Measurements from ENCODE around the gene TAP1. TPM values are rescaled to one million over a fixed set of nuclear protein-coding genes. Genes with fewer than 3 reads are reported as not detected.
A peak's percentile ranks its signal among the peaks of the same experiment; 100 is the strongest.

TAP1 gene
- total RNA-seq, 1 experiment from 2014 or later: 472 TPM

DNA sequence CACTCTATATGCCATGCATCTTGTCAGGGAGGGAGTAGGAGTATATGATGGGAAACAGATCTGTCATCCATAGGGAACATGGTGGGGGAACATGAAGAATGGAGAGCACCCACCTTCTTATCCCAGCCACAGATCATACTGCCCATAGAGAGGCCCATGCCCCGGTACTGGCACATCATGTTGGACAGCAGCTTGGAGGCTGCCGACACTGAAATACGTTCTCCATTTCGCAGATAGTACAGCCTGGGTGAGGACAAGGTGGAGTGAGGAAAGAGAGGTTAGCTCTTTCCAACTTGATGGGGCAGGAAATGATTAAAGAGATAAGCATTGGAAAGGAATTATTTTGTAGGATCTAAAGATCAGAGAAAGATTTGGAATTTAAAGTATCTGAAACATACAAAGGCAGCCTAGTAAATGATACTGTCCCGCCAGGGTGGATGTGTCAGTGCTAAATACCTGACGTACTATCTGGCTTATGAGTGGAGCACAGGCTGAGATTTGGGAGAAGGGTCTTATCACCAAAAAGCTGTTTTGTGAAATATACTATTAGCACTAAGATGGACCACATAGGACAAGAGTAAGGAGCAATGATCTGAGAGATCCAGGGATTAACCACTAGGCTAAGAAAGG lies 11.4 kb downstream of the TAP1 start:
- DNase-seq (ENCODE audit: low read depth): no peak

DNA sequence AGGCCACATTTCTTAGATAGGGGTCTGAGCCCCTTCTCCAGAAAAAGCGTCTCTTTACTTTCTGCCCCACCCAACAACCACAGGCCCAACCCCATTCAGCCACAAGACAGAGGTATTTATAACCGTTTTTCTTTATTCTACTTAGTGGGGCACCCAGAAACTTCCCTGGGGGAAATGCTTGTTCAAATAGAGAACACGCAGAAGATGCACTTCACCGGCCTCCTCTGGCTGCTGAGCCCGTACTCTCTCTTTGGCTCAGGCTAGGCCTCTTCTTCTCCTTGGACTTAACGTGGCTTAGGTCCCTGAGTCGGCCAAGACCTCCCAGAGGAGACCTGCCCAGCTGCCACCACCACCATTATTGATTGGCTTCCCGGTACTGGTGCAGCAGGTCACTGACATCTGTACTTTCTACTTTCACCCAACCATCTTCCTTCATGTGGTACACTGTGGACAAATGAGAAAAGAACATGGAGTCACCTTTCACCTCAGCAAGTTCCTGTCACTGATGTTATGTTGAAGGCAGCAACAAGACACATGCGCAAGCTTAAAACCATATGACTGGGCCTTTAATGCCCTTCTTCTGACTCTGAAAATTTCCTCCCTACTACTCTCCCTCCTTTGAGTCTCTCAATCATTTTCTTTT lies 12.8 kb downstream of the TAP1 start:
- no peak for DNase-seq (ENCODE audit: low read depth)

DNA sequence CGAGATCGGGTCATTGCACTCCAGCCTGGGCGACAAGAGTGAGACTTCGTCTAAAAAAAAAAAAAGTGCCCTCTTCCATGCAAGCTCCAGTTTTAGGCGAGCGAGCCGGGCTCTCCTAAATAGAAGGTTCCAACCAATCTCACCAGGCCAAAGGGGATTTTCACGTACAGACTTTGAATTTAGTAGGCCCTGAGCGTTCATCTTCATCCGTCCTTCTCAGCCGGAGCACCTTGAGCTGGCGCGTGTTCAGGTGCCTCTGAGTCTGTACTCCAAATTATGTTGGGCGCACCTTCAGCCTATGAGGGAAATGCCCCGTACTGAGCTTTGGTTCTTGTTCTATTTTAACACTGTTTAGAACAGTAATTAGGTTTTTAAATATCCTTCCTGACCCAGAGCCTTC lies 14.1 kb downstream of the TAP1 start:
- no peak for DNase-seq (ENCODE audit: low read depth)

DNA sequence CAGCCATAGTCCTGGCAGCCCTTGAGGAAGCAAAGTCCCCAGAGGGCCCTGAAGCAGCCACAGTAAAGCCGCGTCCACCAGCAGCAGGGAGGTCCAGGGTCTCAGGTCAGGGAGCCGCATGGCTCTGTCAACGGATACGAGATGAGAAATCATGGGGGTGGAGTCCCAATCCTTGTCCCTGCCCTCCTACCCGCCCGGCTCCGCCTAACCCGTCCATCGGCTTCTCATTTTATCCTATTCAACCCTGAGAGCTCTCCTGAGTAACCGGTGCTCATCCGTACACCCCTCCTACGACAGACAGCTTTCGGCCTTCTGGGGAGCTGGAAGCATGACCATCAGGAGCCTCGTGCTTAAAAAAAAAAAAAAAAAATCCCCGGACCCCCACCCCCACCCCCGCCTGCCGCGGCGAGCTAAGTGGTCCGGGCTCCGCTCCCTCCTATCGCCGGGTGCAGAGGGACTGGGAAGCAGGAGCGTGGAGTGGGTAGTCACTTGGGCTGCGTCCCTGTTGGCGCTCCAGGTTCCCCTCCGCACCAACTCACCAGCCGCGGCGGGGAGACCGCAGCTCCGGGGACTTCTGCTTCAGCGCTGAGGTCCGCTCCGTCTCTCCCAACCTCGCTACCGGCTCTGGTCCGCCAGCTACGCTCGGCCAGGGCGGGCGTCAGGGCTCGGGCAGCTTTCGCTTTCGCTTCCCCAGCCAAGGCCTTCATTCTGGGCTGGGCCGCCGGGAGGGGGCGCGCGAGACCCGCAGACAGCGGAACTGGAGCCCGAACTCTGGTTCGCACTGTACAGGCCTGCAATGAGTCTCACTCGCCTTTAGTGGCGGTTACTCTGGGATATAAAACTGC lies 15.2 kb downstream of the TAP1 start, which contains the start of gene TAP2:
Gene TAP2, minus strand, starts transcription at position 626 of the 845 bp plus-strand sequence. Its CDS starts 506 bp downstream, at position 120.
- peak; percentile 95 for DNase-seq (ENCODE audit: low read depth)

DNA sequence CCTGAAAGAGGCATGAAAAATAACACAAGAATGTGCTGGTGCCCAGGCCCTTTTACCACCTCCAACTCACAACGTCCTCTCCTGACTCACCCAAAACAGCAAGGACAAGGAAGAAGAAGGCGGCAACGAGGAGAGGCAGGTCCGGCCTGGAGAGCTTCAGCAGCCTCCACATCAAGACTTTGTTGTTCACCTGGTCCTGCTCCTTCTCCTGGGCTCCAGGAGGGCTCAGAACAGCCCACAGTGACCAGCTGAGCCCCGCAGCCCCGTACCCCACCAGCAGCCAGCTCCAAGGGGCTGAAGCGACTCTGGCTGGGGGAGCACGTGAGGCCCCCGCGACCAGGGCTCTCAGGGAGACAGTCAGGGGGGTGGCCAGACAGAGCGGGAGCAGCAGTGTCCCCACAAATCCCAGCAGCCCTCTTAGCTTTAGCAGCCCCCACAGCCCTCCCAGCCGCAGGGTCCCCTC lies 15.8 kb downstream of the TAP1 start:
- DNase-seq (ENCODE audit: low read depth): peak; percentile 75

DNA sequence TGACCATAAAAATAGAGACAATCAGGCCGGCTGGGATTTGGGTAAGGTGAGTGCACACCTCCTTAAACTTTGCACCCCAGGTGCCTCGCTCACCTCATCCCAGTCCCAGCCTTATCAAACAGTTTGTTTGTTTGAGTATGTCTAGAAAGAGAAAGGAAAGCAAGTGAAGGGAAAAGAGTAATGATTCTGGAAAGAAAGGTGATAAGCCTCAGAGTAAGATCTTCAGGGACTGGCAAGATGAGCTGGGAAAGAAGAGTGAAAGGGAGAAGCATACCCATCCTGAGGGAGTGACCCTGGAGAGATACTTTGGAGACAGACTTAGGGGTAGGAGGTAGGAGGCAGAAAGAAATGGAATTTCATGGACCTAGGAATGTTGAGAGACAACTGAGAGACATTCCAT lies 16.6 kb downstream of the TAP1 start:
- DNase-seq (ENCODE audit: low read depth): no peak

DNA sequence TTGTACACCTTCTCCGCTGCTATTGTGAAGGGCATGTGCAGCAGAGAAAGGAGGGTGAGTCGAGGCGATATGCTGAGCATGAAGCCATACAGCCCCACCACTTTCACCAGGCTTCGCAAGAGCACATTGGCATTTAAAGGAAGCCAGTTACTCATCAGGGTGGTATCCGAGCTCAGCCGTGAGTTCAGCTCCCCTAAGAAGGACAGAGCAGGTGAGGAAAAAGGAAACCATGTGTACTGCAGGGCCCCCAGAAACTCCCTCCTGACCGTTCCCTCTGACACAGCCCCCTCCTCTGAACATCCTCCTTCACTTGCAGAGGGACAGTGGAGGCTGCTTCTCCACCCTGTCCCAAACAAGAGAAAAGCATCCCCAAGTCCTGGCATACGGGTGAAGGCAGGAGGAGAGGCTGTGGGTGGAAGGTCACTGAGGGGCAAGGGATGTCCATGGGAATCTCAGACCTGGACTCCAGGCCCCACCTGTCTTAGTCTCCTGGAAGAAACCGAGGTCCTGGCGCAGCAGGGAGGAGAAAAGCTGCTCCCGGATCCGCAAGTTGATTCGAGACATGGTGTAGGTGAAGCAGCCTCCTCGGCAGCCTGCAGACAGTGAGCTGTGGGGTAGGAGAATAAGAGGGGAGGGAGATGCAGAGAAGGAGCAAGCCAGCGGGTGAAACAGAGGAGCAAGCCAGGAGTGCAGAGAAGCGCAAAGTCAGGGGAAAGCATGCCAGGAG lies 18.2 kb downstream of the TAP1 start:
- DNase-seq (ENCODE audit: low read depth): no peak

DNA sequence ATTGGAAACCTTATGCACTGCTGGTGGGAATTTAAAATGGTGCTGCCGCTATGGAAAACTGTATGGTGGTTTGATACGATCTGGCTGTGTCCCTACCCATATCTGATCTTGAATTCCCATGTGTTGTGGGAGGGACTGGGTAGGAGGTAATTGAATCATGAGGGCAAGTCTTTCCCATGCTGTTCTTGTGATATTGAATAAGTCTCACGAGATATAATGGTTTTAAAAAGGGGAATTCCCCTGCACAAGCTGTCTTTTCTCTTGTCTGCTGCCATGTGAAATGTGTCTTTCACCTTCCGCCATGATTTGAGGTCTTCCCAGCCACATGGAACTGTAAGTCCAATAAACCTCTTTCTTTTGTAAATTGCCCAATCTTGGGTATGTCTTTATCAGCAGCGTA lies 19.8 kb downstream of the TAP1 start:
- DNase-seq (ENCODE audit: low read depth): no peak

DNA sequence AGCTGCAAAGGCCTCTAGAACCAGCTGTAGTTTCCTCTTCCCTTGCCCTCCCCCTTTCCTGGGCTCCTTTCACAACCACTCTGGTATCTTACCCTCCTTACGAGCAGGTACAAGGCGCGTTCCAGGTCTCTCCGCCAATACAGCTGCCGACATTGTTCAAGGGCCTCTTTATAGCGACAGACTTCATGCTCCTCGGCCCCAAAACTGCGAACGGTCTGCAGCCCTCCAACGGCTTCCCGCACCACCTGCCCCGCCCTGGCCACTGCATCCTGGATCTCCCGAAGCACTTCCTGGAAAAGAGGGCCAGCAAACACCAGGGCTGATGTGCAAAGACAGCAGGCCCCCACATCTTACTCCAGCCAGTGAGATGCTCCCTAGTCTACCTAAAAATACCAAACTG lies 21.0 kb downstream of the TAP1 start:
- DNase-seq (ENCODE audit: low read depth): no peak

DNA sequence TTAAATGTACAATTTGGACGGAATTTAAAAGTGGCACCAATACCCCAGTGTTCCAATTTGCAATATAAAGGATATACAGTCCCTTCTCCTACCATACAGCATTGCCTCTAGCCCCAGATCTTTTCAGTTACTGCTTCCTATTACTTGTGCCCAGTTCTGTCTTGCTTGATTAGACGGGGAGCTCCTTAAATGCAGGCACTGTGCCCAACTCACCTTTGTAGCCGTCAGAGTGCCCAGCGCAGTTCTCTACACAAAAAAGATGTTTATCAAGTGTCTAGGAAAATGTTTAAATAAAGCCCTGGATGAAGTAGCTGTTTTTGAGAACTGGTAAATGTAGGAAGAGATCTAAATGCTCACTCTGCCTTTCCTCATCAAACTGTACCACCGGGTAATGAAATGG lies 22.6 kb downstream of the TAP1 start:
- DNase-seq (ENCODE audit: low read depth): no peak

DNA sequence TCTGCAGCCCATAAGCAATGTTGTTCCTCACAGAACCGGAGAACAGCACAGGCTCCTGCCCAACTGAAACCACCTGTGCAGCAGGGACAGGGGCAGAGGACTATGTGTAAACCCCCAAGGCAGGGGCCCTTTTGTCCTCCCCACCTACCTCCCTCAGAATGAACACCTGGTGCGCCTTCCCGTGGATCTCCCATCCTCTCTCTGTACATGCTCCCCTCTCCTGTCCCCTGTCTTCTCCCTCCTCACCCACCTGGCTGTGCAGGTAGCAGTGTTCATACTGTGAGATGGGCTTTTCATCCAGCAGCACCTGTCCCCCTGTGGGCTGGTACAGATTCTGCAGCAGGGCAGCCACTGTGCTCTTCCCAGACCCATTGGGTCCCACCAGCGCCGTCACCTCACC lies 23.5 kb downstream of the TAP1 start:
- DNase-seq (ENCODE audit: low read depth): no peak

DNA sequence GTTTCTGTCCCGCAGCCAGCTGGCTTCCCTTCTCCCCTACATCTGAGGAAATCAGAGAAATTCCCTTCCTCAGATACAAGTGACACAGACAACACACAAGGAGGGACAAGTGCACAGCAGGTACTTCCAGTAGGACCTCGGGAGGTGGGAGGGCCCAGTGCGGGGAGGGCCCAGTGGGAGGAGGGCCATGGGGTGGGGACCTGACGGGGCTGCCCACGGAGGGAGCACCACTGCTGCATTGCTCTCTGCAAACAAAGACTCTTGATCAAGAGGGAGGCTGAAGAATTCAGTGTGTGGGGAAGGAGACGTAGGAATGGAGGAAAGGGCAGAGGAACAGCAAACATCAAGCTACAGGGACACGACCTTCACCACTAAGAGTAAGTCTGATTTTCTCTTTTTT lies 24.0 kb downstream of the TAP1 start:
- no peak for DNase-seq (ENCODE audit: low read depth)

DNA sequence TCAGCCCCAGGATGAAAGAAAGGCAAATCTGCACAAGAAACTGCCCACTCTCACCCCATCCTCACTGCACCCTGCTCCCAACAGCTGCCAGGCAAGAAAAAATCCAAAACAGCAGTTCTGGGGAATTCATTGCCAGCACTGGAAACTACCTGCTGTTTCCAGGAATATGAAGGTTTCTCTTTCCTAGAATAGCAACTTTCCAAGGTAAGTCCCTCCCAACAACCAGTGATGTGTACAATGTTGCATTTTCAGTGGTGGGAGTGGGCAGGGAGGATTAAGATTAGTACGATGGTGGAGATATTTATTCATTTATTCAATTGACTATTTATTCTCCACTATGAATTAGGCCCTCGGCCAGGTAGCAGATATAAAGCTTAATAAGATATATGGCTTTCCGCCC lies 26.5 kb downstream of the TAP1 start:
- no peak for DNase-seq (ENCODE audit: low read depth)

DNA sequence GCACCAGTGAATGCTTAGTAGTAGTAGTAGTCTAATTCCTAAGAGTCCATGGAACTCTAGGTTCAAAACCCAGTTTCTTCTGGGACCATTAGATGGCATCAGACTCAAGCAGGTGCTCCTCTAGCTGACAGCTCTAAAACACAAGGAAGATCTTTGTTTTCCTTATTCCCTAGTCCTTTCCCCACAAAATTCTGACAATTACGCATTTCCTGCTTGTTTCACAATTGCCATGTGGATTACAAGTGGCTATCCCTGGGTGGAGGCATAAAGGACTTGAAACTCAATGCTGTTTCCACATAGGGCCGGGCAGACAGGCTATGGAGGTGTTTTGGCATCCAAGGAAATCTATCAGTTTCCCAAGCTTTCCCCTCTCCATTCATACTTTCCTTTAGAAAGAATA lies 27.5 kb downstream of the TAP1 start:
- peak; percentile 50 for DNase-seq (ENCODE audit: low read depth)

DNA sequence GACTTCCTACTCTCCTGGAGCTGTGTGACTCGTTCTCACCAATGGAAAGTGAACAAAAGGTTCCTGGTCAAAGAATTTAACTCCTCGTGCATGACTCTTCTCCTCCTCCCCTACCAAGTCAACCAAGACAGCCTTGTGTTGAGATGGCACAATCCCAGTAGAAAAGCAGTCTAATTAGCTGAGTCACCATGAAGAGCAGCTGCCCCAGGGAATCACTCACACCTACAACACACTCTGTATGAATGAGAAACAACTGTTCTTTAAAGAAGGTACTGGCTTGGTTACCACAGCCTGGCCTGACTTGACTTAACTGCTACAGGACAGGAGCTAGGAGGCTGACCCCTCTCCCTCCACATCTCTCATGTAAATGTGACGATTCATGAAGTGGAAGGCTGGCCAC lies 33.8 kb downstream of the TAP1 start:
- DNase-seq (ENCODE audit: low read depth): peak; percentile 98

DNA sequence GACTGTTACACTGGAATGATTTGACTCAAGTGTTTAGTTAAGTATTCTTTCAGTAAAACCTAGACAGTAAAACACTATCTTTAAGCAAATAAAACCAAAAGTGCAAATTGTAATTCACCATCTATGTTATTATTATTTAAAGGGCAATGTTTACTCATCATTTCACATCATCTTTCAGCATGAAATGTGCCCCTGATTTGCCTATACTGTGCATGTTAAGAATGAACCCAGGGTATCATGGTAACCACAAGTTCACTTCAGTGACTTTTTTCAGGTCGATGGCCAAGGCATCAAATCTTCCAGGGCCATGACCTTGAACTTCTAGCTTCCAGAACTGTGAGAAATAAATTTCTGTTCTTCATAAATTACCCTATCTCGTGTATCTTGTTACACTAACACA lies 34.6 kb downstream of the TAP1 start:
- no peak for DNase-seq (ENCODE audit: low read depth)

DNA sequence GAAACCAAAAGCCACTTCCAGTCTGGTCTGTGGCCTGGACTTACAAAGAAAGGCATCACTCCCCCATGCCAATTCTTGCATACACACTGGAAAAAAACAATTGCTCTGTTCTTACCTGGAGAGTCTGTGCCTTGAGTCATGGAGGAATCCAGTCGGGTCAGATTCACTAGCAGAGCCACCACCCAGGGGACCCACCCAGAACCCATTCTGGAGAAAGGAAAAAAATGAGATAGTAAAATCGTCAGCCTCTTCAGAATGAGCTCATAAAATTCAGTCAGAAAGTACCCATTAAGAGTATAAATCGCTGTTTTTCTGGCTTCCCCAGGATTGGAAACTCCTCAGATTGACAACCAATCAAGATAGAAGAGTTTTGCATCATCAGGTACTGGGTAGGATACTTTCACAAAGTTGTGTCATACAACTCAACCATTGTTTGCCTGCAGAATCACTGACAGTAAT lies 36.7 kb downstream of the TAP1 start, which contains the start of gene HLA-DOB:
Gene HLA-DOB, minus strand, starts transcription at position 257 of the 459 bp plus-strand sequence. Its CDS starts 51 bp downstream, at position 206.
- DNase-seq (ENCODE audit: low read depth): peak; percentile 24

DNA sequence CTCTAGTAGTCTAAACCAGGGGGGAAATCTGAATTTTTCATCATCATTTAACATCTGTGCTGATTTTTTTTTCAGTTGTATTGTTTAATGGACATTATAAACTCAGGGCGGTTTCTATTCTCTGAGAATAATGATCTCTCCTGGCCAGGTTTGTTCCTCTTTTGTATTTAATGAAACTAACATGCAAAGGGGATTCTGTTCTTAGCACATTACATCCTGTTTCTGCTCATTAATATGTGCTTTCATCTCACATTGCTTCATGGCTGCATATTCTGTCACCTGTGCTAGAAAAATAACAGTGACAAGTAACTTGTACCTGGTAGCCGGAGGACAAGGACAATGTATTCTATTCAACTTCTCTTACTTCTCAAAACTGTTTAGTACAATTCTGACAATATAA lies 37.5 kb downstream of the TAP1 start:
- DNase-seq (ENCODE audit: low read depth): no peak

DNA sequence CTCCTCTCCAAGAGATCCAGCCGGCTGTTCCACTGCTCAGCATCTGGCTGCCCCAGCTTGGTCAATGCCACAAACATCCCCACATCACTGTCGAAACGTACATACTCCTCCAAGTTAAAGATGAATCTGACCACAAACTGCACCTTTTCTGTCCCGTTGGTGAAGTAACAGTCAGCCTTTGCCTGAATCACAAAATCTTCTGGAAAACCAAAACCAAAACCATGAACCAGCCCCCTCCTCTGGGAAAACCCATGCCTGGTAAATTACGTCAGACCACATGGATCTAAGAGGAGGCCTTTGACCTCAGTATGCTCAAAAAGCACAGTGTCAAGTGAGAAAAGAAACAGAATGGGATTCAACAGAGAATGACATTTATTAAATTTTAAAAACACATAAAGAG lies 38.4 kb downstream of the TAP1 start:
- DNase-seq (ENCODE audit: low read depth): no peak

DNA sequence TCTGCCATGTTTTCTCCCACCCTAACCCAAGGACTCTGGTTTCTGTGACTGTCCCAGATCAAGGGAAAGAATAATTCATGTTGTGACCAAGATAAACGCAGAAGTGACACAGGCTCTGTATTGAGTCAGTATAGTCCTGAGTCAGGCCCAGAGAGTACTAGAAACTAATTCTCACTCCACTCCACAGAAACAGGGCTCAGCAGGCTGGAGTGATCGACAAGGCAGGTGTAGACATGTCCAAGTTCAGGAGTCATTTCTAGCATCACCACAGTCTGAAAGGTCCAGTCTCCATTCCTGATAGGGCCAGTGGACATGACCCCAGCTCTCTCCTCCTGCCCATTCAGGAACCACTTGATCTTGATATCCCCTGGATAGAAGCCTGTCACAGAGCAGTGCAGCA lies 39.4 kb downstream of the TAP1 start:
- no peak for DNase-seq (ENCODE audit: low read depth)

DNA sequence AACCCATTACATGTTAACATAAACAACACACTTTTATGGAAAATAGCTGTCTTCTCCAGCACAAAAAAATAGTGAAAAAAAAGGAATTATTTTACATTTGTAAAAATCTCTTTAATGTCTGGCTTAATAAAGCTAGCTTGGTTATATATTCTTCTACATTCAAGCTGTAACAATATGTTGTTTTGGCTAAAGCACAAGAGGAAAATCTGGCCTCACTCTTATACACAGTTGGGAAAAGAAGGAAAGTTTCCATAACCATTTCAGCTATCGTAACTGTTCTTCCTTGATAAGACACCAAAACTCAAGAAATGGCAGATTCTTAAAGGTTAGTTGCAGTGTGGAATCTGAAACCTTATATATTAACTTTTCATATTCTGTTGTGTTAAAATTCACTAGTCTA lies 44.3 kb downstream of the TAP1 start:
- no peak for DNase-seq (ENCODE audit: low read depth)

DNA sequence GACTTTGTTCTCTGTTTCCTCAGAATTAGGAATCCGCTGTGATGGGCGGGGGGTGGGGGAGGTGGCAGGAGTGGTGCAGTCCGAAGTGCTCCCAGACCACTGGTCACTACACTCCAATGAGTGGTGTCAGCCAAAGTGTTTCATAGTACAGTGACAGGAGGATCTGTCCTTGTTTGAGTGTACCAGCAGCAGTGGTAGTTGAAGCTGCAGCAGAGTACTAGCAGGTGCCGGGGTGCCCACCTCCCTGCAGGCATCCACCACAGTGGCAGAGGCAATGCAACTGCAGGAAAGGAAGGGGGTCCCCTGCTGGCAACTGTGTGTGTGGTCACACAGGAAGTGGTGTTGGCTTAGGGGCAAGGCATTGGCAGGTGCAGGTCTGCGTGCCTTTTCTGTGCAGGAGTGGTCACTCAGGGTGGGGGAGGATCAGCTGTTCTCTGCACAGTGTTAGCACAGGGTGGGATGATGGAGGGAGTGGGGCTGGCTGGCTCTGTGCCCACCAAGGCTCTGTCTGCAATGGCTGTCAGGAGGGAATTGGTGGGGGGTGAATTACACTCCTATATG lies 46.4 kb downstream of the TAP1 start:
- no peak for DNase-seq (ENCODE audit: low read depth)

Data from M059J (cell line).